ENCODE data around the gene PRKAR2B. TPM values are rescaled to one million over a fixed set of nuclear protein-coding genes. Genes with fewer than 3 reads are reported as not detected.

Gene PRKAR2B
- total RNA-seq, 1 donor from 2014 or later, result 36.1 TPM

DNA sequence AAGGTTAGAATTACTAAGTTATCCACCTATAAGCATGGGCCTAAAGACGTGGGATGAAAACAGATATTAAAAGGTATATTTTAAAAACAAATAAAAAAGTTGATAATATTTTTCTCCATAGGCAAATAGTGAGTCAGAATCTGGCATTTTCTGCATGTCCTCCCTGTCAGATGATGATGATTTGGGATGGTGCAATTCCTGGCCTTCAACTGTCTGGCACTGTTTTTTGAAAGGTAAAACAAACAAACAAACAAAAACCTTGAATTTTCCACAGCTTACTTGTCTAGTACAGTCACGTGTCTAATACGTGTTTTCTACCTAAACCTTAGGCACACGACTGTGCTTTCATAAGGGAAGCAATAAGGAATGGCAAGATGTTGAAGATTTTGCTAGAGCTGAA lies 141.7 kb downstream of the PRKAR2B start:
- DNase-seq, result no peak

DNA sequence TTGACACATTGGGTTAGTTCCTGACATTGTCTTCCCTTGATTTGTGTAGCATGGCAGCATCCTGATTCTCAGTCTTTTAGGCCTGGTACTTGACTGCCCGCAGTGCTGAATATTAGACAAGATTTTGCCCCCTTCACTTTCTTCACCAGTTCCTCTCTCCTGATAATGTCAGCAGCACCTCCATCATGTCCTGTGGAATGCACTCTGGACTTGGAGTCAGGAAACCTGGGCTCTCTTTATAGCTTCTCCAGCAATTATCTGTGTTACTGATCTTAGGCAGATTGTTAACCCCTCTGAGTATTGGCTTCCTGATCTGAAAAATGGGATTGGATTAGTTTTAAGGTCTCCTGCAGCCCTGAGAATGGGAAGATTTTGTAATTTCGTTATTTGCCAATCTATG lies 143.3 kb downstream of the PRKAR2B start:
- DNase-seq, result no peak

DNA sequence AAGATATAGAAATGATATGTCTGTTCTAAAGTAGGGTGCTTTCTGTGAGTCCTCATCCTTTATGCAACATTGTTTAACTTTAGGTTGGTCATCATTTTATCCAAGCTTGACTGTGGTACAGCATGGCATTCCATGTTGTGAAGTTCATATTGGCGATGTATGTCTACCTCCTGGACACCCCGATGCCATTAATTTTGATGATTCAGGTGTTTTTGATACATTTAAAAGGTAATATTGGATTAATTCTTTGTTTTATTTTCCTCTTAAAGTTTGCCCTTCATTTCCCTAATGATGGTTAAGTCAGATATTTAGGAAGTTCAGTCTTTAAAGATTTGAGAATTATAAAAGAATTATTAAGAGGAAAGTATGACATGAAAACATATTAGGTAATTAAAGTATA lies 145.6 kb downstream of the PRKAR2B start:
- no peak for DNase-seq

DNA sequence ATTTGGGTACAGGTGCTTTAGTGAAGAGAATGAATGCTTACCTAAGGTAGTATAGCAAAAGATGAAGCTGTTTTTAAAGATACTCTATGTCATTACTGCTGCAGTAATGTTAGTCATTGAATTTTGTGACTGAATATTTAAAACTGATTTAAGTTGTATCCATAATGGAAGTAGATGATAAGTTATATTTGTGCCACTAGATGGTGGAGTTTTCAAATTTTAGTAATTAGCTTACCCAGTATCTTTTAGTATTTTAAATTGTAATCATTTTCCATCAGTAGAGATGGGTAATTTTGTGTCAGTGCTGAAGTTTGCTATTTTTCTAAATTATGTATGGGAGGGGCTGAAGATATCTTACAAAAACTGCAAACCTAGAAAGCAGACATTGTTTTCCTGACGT lies 149.5 kb downstream of the PRKAR2B start:
- no peak for DNase-seq

DNA sequence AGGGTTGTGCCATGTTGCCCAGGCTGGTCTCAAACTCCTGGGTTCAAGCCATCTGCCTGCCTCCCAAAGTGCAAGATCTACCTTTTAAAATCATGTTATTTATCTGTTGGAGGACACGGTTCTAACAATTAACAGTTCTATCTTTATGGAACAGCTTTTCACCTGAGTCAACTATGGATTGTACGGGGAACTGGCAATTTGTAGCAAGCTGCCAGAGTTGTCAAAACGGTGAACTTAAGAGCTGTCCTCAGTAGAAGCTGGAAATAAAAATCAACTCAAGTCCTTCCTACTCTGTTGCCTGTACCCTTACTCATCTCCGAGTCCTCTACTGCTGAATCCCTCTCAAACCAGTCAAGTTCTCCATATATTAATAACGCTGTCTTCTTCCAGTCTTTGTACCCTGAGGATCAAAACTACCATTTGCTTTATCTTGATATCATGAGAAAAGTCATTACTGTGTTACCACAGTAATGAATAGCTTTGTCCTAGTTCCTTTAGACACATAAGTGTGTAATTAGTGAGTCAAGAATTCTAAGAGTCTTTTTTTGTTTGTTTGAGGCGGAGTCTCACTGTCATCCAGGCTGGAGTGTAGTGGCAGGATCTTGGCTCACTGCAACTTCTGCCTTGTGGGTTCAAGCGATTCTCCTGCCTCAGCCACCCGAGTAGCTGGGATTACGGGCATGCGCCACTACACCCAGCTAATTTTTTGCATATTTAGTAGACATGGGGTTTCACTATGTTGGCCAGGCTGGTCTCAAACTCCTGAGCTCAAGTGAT lies 152.5 kb downstream of the PRKAR2B start:
- no peak for DNase-seq

DNA sequence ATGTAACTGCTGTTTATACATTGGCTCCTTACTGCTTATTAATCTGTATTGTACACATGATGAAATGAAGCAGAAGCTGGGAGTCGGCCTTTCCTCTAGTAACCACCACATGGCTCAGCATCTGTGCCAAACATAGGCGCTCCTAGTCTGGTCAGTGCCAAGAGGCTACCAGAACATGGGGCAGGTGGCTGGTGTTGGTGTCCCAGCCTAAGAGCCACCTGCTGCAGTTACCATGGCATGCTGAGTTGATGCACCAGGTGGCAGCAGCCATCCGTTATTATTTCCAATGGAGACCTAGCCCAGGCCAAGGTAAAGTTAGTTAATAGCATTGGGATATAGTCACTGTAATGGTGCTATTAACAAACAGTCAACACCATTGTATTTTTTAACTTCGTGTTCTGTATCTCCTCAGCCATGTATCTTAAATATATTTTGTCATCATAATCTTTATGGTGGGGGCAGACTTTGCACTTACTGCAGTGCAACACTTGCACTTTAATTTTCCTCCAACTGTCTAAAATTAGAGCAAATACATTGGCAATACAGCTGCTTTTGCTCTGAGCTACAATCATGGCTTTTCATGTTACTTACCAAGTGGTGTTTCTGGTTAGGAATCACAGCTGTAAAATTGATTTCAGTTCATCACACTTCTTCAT lies 157.4 kb downstream of the PRKAR2B start:
- DNase-seq, result no peak

DNA sequence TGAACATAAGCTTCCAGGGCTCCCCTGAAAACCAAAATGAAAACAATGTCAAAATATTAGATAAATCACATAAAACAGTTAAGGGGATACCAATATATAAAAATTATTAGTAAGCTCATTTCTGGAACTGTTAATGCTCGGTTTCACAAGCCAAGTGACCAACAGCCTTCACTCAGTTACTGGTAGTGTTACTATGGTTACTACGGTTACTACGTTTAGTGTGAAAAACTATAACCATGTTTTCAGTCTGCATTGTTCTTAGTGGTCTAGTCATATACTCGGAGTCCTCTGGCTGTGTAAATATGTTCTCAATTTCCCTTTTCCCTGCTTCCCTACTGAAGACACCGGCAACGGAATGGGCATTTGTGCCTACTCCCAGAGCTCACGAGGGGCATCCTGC lies 159.1 kb downstream of the PRKAR2B start:
- DNase-seq, result no peak

DNA sequence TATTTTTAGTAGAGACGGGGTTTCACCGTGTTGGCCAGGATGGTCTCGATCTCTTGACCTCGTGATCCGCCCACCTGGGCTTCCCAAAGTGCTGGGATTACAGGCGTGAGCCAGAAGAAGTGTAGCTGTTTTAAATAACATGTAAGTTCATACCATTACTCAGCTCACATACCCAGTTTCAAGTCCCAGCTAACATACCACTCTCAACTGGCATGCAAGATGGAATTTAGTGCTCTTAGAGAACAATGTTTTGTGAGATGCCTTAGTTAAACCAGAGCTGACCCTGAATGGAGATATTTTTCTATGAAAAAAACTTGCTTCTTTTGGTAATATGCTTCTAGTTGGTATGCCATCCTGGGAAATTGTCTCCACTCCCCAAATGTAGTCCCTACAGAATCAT lies 161.6 kb downstream of the PRKAR2B start:
- DNase-seq, result no peak

DNA sequence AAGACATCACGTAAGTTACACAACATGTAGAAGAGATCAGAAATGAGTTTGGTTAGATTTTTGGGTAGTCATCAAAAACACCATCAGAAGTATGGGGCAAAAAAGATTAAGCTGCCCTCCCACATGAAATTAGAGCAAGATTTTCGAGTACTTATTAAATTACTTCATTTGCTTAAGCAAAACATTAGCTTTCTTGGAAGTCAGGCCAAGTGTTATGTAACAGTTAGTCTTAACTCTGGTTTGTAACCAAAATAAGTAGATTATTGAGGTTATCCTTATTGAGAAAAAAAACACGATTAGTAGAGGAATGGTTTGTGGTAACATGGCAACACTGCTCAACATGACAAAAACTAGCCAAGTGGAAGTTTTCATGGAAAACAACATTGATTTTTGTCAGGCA lies 162.2 kb downstream of the PRKAR2B start:
- no peak for DNase-seq

DNA sequence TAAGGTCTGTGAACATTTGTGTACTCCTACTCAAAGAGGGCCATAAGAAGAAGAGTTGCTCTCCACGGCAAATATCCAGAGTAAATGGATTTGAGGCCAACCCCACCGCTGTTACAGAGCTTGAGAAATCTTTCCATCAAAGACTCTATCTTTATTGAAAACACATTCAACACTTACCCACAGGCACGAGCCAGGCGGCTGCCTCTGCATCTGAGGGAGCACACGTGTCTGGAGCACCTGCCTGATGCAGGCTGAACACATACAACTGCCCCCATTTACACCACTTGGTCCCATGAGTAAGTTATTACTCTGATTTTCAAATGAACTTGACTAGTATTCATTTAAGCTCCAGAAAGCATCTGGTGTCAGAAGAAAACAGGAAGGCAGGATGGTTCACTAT lies 163.0 kb downstream of the PRKAR2B start:
- DNase-seq, result no peak

DNA sequence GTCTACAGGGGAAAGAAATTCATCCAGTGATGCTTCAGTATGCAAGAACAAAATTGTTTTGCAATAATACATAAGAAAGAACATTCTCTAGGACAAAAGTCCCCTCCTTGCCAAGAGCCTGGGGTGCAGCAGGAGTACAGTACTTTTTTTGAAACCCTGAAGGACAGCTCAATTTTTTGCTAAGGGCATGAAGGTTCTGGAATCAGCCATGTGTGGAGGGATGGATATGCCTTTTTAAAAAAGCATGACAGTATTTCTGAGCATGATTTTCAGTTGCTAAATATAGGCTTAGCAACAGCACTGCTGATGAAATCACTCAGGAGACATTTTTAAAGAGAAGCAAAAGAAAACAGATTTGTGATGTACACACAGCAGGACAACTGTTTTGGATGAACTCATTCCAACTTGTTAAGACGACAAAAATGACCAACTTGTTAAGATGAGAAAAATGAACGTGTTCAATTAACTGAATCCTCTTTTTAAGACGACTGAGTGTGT lies 163.6 kb downstream of the PRKAR2B start:
- no peak for DNase-seq

DNA sequence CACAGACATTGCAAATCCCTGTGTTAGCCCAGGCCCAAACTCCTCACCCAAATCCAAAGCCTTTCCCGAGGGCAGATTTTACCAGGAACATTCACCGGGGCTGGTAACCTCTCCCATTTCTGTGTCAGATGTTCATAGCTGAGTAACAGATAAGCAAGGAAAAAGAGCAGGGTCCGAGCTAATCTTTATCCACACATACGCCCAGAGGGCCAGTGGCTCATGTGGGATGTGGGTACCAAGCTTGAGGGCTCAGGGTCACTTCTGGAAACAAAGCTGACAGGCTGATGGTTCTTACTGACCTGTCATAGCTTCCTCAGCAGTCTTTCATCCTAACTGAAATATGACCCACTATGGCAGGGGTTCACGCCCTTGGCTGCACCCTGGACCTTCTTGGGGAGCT lies 164.1 kb downstream of the PRKAR2B start:
- DNase-seq, result no peak

DNA sequence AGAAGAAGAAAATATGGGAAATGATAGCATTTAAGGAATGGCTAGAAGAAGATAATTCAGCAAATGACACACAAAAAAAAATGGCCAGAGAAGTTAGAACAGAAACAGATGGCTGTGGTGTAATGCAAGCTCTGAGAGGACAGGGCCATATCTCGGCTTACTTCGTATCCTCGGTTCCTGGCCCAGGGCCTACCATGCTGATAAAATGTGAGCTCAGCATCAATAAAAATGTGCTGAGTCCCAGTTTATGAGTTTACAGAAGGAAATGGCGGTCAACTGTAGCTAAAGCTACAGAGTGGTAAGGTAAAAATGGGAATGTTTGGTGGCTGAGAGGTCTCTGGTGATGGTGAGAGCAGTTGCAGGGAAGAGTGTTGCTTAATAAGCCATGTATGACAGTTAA lies 165.1 kb downstream of the PRKAR2B start:
- no peak for DNase-seq

DNA sequence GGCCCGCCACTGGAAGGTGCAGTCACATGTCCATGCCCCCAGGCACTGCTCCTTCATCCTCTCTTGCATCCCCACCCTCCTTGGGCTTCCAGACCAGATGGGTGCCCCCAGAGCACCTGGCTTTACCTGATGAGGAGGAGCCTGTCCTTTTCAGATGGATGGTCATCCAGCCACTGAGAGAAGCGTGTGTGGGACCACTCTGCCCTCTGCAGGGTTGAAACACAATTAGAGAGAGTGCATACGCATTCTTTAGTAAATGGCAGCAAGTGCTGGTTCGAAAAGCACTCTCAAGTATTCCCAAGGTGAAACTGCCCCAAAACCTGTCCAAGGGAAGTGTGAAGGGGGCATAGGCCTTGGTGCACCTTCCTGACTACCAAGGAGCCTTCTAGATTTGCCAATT lies 165.9 kb downstream of the PRKAR2B start:
- no peak for DNase-seq

Other genes starting within 250 kb of the PRKAR2B start
- gene PIK3CG, start 179.4 kb upstream of the PRKAR2B start, total RNA-seq, result 4.7 TPM
- 149 TPM for gene HBP1, start 124.3 kb downstream of the PRKAR2B start, total RNA-seq

All from skin of body (tissue), 2 donors.